ENCODE measurements around the gene CDHR3. TPM values are rescaled to one million over a fixed set of nuclear protein-coding genes. Genes with fewer than 3 reads are reported as not detected.

Gene CDHR3
- polyA plus RNA-seq, 2 of the 4 experiments (the other 2 are of a cell fraction) = 4.0 to 4.5 TPM

DNA sequence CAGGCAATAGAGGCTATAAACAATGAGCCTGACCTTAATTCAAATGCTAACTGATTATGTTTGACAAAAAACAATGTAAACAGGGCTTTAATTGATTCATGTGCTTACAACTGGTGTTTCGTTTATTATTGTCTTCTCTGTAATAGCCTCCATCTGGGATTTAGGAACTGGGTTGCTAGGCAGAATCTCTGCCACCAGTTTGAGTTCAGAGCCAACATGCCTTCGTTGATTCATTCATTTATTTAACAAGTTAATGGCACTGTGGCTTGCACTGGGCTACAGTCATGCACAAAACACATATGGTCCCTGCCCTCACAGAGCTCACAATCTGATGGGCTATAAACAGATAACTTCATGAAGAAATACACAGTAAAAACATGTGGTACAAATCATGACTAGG, 19.6 kb upstream of the CDHR3 start:
- no peak for DNase-seq (ENCODE audit: low read depth in 1 of 2, low spot score in 1 of 2)
- Histone ChIP-seq H3K9me3 (no peaks in the 10 kb centered on the region), H3K4me1 (no peaks in the 10 kb centered on the region), H3K4me2 (no peak overlapping the region), H3K27ac (no peak overlapping the region), H3K4me3 (no peak overlapping the region)
- POLR2A ChIA-PET = no interaction called here
- FAIRE-seq = no peak
- ATAC-seq = no peak
- 54% methylated on average over 2 of the region's 2 CpGs for WGBS (ENCODE audit: missing lambda C conversion rate)
- CTCF ChIA-PET = no interaction called here
- TF ChIP-seq POLR2AphosphoS2 (conservative IDR thresholded peaks at IDR 0.05; ENCODE audit: low read length) (no peak), FOSL2 (IDR thresholded peaks at IDR 0.05) (no peak), FOSL2 (CRISPR knock-in tag; IDR thresholded peaks at IDR 0.05) (no peak), NFE2L2 (conservative IDR thresholded peaks at IDR 0.05; ENCODE audit: low read length) (no peak), JUNB (IDR thresholded peaks at IDR 0.05) (no peak), ZSCAN20 (CRISPR knock-in tag; IDR thresholded peaks at IDR 0.05) (no peak), EP300 (IDR thresholded peaks at IDR 0.05) (no peak), RFX5 (IDR thresholded peaks at IDR 0.05) (no peak), SREBF2 (IDR thresholded peaks at IDR 0.05) (no peak), FOSB (CRISPR knock-in tag; IDR thresholded peaks at IDR 0.05) (no peak), MAFK (IDR thresholded peaks at IDR 0.05; ENCODE audit: partially characterized antibody) (no peak), FOXS1 (CRISPR knock-in tag; IDR thresholded peaks at IDR 0.05) (no peak), BHLHE40 (IDR thresholded peaks at IDR 0.05; ENCODE audit: low read depth, low read length) (no peak), RARB (CRISPR knock-in tag; IDR thresholded peaks at IDR 0.05) (no peak), NR3C1 (IDR thresholded peaks at IDR 0.05) (no peak)
- TF ChIP-seq, protein P1, sequence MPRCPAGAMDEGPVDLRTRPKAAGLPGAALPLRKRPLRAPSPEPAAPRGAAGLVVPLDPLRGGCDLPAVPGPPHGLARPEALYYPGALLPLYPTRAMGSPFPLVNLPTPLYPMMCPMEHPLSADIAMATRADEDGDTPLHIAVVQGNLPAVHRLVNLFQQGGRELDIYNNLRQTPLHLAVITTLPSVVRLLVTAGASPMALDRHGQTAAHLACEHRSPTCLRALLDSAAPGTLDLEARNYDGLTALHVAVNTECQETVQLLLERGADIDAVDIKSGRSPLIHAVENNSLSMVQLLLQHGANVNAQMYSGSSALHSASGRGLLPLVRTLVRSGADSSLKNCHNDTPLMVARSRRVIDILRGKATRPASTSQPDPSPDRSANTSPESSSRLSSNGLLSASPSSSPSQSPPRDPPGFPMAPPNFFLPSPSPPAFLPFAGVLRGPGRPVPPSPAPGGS (IDR thresholded peaks at IDR 0.05) = no peak
- TF ChIP-seq, protein P2, sequence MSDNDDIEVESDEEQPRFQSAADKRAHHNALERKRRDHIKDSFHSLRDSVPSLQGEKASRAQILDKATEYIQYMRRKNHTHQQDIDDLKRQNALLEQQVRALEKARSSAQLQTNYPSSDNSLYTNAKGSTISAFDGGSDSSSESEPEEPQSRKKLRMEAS (IDR thresholded peaks at IDR 0.05) = no peak
- TF ChIP-seq, protein P3, sequence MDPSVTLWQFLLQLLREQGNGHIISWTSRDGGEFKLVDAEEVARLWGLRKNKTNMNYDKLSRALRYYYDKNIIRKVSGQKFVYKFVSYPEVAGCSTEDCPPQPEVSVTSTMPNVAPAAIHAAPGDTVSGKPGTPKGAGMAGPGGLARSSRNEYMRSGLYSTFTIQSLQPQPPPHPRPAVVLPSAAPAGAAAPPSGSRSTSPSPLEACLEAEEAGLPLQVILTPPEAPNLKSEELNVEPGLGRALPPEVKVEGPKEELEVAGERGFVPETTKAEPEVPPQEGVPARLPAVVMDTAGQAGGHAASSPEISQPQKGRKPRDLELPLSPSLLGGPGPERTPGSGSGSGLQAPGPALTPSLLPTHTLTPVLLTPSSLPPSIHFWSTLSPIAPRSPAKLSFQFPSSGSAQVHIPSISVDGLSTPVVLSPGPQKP (IDR thresholded peaks at IDR 0.05; ENCODE audit: low read depth, low read length) = no peak
- TF ChIP-seq, protein P4, sequence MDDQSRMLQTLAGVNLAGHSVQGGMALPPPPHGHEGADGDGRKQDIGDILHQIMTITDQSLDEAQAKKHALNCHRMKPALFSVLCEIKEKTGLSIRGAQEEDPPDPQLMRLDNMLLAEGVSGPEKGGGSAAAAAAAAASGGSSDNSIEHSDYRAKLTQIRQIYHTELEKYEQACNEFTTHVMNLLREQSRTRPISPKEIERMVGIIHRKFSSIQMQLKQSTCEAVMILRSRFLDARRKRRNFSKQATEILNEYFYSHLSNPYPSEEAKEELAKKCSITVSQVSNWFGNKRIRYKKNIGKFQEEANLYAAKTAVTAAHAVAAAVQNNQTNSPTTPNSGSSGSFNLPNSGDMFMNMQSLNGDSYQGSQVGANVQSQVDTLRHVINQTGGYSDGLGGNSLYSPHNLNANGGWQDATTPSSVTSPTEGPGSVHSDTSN (IDR thresholded peaks at IDR 0.05) = no peak

DNA sequence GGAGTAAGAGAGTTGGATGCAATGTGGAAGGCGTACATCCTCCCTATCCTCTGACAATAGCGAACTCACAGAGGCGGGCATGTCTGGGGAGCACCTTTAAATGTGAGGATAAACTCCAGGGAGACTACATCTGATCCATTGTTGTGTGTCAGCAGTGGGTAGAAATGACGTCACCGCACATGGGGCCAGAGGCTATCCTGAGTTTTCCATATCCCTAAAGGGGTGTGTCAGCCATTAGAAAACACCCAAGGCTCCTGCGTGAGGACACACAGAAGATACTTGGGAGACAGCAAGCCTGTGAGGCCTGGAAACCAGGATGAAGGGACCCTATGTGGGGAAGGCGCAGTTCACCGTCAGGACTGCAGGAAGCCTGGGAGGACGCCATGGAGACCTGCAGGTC, 17.2 kb upstream of the CDHR3 start:
- Histone ChIP-seq H3K27ac (no peak overlapping the region), H3K9me3 (no peaks in the 10 kb centered on the region), H3K4me1 (no peaks in the 10 kb centered on the region), H3K4me3 (no peak overlapping the region), H3K4me2 (no peak overlapping the region)
- 81% methylated on average over 9 of the region's 9 CpGs for WGBS (ENCODE audit: missing lambda C conversion rate)
- CTCF ChIA-PET = interaction anchor here (0.7 kb wide), 1 partner anchor 19 kb away, joined by 3 read pairs; no protein-coding TSS in a partner anchor
- DNase-seq (ENCODE audit: low read depth in 1 of 2, low spot score in 1 of 2) (no peak), FAIRE-seq (no peak), ATAC-seq (no peak)
- POLR2A ChIA-PET = no interaction called here
- no peak for TF ChIP-seq JUNB (IDR thresholded peaks at IDR 0.05)

DNA sequence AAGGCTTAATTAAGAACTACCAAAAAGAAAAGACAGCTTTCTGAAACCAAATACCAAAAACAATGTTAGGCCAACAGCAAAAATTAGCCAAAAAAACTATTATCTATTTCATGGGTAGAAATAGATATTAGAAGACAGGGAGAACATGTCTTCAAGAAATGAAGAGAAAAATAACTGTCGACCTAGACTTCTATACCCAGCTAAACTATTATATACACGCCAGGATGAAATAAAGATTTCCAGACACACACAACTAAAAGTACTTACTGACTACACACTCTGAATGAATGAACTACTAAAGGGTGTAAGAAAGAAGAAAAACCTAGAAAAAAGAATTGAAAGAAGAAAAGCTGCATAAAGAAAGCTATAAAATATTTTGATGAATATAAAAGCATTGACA, 11.5 kb upstream of the CDHR3 start:
- no peak for ATAC-seq
- peaks cover 12% of the 10 kb centered on the region; the same call in 2 of the 3 replicates for H3K9me3 ChIP-seq
- no peak overlapping the region for H3K4me3 ChIP-seq
- no peak overlapping the region for H3K27ac ChIP-seq
- no peak for DNase-seq (ENCODE audit: low read depth in 1 of 2, low spot score in 1 of 2)
- TF ChIP-seq MAFK (IDR thresholded peaks at IDR 0.05; ENCODE audit: partially characterized antibody) (no peak), FOSL2 (IDR thresholded peaks at IDR 0.05) (no peak), FOSL2 (CRISPR knock-in tag; IDR thresholded peaks at IDR 0.05) (no peak), POLR2A (IDR thresholded peaks at IDR 0.05; ENCODE audit: low read length) (no peak), RAD21 (conservative IDR thresholded peaks at IDR 0.05 in 1 of 2, IDR thresholded peaks at IDR 0.05 in 1 of 2) (no peak), GATA3 (IDR thresholded peaks at IDR 0.05; ENCODE audit: borderline replicate concordance) (no peak)
- TF ChIP-seq, protein P3 (IDR thresholded peaks at IDR 0.05; ENCODE audit: low read depth, low read length) = no peak
- TF ChIP-seq, protein P5, sequence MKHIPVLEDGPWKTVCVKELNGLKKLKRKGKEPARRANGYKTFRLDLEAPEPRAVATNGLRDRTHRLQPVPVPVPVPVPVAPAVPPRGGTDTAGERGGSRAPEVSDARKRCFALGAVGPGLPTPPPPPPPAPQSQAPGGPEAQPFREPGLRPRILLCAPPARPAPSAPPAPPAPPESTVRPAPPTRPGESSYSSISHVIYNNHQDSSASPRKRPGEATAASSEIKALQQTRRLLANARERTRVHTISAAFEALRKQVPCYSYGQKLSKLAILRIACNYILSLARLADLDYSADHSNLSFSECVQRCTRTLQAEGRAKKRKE (CRISPR knock-in tag; IDR thresholded peaks at IDR 0.05; ENCODE audit: low read depth) = no peak
- TF ChIP-seq, protein P6, sequence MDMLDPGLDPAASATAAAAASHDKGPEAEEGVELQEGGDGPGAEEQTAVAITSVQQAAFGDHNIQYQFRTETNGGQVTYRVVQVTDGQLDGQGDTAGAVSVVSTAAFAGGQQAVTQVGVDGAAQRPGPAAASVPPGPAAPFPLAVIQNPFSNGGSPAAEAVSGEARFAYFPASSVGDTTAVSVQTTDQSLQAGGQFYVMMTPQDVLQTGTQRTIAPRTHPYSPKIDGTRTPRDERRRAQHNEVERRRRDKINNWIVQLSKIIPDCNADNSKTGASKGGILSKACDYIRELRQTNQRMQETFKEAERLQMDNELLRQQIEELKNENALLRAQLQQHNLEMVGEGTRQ (IDR thresholded peaks at IDR 0.05) = no peak
- FAIRE-seq = no peak
- H3K4me2 ChIP-seq = no peak overlapping the region
- POLR2A ChIA-PET = no interaction called here
- CTCF ChIA-PET = no interaction called here
- 16% methylated on average over 2 of the region's 2 CpGs for WGBS (ENCODE audit: missing lambda C conversion rate)
- no peaks in the 10 kb centered on the region for H3K4me1 ChIP-seq
